Ureter (tissue), 1 donor: ENCODE data around the gene GCK. TPM values are rescaled to one million over a fixed set of nuclear protein-coding genes. Genes with fewer than 3 reads are reported as not detected.

Source experiments
- DNase-seq: peaks from one replicate; pipeline ENCODE4 v3.0.0-alpha.2; 2020; ENCODE audit warnings: low spot score
- total RNA-seq: library from RNA; stranded (reverse); gene quantifications from one replicate; pipeline ENCODE4 v1.2.4, GENCODE V29; 2023
- donor health status: DM: yes; HTN: yes; CAD: no.

GCK gene
- total RNA-seq, 1 donor from 2014 or later, result 0.39 TPM

- DNase-seq, result no peak
Observed at GRCh38 chr7:44104860-44105771, 84.1 kb downstream of the GCK start.

- no peak for DNase-seq
Observed at GRCh38 chr7:44103923-44104859, 85.0 kb downstream of the GCK start, which contains the start of gene AEBP1. TSS of gene AEBP1 (plus strand) at chr7:44104345. CDS start at chr7:44104666, 321 bp downstream.

- no peak for DNase-seq
Observed at GRCh38 chr7:44103566-44103922, 85.7 kb downstream of the GCK start.

DNA sequence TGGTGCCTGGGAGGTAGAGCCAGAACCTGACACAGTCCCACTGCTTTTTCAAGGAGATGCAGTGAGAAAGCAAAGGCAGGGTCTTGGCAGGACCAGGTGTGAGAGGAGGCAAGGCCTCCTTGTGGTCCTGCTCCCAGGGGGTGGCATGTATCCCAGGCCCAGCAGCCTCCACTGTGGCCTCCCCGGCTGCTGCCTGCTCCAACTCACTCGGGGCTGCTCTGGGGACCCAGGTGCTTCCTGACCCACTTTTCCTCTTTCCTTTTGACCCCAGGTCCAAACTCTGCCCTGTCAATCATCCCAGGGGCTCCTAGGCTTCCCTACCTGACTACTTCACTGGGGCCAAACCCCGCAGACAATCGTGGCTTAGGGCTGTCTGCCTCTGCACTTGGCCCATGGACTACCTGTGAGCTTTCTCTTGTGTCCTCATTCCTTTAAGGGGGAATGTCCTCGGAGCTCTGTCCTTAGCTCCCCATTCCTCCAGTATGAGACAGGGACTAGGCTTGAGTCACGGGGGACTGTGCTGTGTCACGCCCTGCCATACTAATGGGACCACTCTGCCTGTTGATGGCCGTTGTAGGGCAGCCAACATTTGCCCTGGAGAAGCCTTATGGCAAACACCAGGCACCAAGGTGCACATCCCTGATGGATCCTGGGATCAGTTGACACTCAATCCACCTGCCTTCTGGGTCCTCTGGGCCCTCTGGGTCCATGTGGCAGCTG lies 86.2 kb downstream of the GCK start:
- no peak for DNase-seq

DNA sequence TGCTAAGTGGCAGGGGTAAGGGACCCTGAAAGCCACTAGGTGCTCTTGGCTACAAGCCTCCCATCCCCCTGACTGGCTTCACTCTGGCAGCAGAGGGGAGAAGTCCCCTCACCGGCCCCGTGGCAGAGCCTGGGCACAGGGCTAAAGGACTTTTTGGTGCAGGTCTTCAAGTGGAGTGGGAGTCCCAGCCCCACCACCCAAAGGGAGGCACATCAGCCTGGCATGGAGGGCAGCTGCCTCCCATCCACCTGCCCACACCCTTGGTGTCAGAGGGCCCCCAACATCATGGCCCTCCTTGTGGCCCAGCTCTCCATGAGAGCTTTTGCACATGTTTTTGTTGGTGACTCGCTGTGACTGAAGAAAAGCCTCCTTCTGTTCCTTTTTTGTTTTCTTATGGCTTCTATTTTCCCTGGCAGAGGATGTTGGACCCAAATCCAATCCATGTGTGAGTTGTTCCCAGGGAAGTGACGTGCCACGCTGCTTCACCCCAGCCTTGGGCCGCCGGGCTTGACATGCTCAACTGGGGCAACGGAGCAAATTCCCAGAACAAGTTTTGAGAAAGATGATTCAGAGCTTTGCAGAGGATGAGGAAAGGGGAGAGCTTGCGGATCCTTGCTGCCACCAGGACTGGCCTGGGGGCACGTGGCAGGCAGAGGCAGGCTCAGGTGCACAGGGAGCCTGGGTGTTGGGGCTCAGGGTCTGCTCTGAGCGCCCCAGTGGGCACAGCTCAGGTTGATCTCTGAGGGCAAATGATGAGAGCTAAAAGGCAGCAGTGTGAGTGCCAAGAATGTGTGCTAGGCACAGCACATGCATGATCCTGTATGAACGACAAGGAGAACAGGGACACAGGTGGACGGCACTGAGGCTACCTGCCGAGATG lies 87.0 kb downstream of the GCK start:
- DNase-seq, result no peak

GRCh38 chr7:44101303-44101965 lies 87.8 kb downstream of the GCK start:
- no peak for DNase-seq

- DNase-seq, result no peak
Observed at GRCh38 chr7:44100458-44101302, 88.6 kb downstream of the GCK start.

DNA sequence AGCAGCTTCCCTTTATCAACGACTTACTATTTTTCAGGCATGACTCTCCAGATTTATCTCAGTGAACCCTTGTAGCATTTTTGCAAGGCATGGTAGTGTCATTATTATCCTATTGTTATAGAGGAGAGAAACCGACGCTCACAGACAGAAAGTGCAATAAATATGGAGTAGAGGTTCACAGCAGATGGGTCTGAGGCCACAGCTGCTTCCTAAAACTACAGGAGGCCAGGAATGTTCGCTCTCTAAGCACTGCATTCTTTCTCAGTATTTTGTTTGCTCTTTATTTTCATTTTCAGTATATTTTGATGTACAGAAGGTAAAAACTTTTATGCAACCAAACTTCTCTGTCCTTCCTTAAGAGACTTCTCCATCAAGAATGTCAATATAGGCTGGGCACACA lies 89.6 kb downstream of the GCK start:
- DNase-seq, result no peak

DNA sequence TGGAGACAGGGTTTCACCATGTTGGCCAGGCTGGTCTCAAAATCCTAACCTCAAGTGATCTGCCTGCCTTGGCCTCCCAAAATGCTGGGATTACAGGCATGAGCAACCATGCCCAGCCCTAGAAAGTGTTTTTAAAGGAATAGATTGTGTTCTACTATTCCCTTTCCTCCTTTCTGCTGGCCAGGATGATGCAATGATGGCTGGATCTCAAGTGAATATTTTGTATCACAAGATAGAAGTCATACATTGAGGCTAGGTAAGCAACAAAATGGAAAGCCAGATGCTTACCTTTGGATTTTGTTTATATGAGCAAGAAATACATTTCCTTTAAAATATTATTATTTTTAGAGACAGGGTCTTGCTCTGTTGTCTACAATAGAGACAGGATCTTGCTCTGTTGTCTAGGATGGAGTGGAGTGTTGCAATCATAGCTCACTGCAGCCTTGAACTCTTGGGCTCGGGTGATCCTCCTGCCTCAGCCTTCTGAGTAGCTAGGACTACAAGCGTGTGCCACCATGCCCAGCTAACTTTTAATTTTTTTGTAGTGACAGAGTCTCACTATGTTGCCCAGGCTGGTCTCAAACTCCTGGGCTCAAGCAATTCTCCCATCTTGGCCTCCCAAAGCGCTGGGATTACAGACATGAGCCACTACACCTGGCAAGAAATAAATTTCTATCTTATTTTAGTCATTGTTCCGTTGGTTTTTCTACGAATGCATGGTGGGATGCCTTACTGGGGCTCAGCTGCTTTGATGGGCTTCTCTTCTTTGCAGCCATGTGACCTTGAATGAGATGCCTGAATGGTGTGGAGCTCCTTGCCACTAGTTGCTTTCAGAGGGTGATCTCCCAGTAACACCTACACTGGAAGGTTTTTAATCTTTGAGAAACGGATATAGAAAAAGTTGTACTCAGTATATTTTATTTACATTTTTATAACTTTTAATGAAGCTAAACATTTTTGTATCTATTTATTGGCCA lies 90.9 kb downstream of the GCK start:
- no peak for DNase-seq

DNA sequence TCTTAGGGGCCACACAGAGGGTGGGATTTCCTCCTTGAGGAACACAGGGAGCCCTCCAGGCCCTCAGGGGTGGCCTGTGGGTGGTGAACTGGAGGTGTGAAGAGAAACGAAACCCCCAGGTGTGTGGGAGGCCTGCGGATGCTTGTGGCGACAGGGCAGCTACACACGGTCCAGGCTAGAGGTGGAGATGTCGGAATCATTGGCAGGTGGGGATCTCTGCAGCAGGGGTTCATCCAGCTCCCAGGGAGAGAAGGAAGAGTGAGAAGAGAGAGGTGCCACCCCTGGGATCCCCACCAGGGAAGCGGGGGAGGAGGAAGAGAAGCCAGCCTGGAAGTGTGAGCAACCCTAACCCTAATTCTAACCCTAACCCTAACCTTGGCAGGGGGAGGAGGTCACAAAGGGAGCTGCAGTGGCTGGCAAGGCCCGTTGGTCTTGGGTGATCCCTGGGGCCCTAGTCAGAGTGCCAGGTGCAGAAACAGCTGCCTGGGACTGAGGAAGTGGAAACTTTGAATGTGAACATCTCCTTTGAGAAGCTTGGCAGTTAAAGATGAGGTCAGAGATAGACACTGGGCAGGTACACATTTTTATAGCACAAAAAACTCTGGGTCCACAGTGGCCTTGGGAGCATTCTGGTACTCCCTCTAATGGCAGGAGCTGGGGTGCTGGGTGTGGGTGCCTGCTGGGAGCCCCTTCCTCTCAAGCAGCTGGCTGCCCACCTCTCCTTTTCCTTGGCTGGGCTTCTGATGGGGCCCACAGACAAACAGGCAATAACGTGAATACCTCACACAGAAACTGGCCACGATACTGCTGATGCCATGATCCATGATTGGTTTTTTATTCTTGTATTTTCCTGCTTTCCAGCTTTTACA lies 91.9 kb downstream of the GCK start:
- no peak for DNase-seq

GRCh38 chr7:44096326-44096881 lies 92.8 kb downstream of the GCK start:
- no peak for DNase-seq

GRCh38 chr7:44095781-44096180 lies 93.5 kb downstream of the GCK start:
- DNase-seq, result no peak

DNA sequence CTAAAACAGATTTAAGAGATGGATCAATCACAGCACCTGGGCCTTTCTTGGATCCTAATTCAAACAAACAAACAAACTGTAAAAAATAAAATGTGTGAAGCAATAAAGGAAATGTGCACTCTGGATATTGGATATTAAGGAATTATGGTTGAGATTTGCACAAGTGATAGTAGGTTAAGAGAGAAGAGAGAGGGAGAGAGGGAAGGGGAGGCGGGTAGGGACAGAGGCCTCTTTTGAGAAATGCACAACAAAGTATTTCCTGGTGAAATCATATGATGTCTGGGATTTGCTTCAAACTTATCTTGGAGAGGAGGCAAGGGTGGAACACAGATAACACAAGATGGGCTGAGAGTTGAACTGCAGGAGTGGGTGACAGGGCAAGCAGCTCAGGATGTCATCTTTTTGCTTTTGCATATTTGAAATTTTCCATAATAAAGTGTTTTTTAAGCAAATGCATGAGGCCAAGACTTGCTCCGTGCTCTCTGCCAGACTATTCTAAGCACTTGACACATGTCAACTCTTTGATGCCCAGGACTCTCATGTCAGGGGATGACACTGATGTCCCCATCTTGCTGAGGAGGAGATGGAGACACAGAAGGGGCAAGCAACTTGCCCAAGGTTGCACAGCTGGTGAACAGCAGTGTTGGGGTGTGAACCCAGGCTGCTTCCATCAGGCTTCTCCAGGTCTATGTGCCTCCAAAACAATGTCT lies 94.2 kb downstream of the GCK start:
- DNase-seq, result no peak

DNA sequence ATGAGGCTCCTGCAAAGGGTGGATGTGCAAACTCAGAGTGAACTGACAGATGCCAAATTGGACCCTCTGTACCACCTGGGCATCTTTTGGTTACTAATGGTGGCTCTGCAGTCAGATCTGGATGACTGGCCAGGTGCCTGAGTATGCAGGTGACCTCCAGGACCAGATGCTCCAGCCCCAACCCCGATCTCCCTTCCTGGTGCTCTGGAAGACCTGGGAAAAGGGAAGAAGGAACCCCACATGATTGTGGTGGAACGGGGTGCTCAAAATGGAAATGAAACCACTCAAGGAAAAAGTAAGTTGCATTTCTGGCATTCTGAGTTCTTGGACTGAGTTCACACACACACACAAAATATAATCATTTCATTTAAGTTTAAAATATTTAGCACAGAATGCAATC lies 94.9 kb downstream of the GCK start:
- DNase-seq, result no peak
